Thymus (tissue), 11 donors: ENCODE measurements around the gene MBP. TPM values are rescaled to one million over a fixed set of nuclear protein-coding genes. Genes with fewer than 3 reads are reported as not detected.
"Not testable (repeated sequence)": the region's sequence is repeated elsewhere in the genome, so short reads cannot be mapped to it uniquely, and the experiment has no call there.

Source experiments
- DNase-seq, 9 donors: peaks; one replicate each; pipeline ENCODE4 v3.0.0-alpha.2; 2013; ENCODE audit warnings: low spot score in 9 of 9, low read depth in 6 of 9, missing footprints in 1 of 9
- H3K27ac ChIP-seq, 2 donors: one replicate each; pipeline ENCODE4 v1.5.1; 2013; ENCODE audit warnings: control low read depth in 1 of 2, low read depth in 1 of 2, low read length in 1 of 2, mild to moderate bottlenecking in 1 of 2, moderate library complexity in 1 of 2
- H3K27me3 ChIP-seq, 2 donors: one replicate each; pipeline ENCODE4 v1.5.1; 2013; ENCODE audit warnings: low read length in 1 of 2; ENCODE audit not compliant: control insufficient read depth in 2 of 2, insufficient read depth in 1 of 2
- H3K36me3 ChIP-seq, 2 donors: one replicate each; pipeline ENCODE4 v1.5.1; 2013; ENCODE audit warnings: low read length in 1 of 2, mild to moderate bottlenecking in 1 of 2, moderate library complexity in 1 of 2; ENCODE audit not compliant: control insufficient read depth in 2 of 2, insufficient read depth in 2 of 2
- H3K4me1 ChIP-seq, 2 donors: one replicate each; pipeline ENCODE4 v1.5.1; 2013; ENCODE audit warnings: low read length in 2 of 2; ENCODE audit not compliant: control insufficient read depth in 2 of 2, insufficient read depth in 2 of 2
- H3K4me3 ChIP-seq, 2 donors: one replicate each; pipeline ENCODE4 v1.5.1; 2013; ENCODE audit warnings: low read length in 2 of 2, control low read depth in 1 of 2, mild to moderate bottlenecking in 1 of 2
- H3K9me3 ChIP-seq, 2 donors: one replicate each; pipeline ENCODE4 v1.5.1; 2013; ENCODE audit warnings: low read length in 1 of 2, mild to moderate bottlenecking in 1 of 2; ENCODE audit not compliant: control insufficient read depth in 2 of 2, insufficient read depth in 1 of 2
- WGBS: extraction: QIAGEN DNeasy Blood & Tissue Kit; methylation state at CpG from one replicate; pipeline ENCODE4 v1.1.7; 2013; 5-methylcytosine and 5-hydroxymethylcytosine counted together
- polyA plus RNA-seq: library from polyadenylated mRNA; stranded (reverse); fragments of 200-250 nt; gene quantifications from one replicate; pipeline ENCODE4 v1.2.3, GENCODE V29; 2013
- total RNA-seq: library from RNA; stranded (reverse); fragments of 120-200 nt; gene quantifications from one replicate; pipeline ENCODE4 v1.2.4, GENCODE V29; 2013
- donor health status: healthy.

Gene MBP
- total and polyA plus RNA-seq, 2 donors: 16.1 to 16.3 TPM

DNA sequence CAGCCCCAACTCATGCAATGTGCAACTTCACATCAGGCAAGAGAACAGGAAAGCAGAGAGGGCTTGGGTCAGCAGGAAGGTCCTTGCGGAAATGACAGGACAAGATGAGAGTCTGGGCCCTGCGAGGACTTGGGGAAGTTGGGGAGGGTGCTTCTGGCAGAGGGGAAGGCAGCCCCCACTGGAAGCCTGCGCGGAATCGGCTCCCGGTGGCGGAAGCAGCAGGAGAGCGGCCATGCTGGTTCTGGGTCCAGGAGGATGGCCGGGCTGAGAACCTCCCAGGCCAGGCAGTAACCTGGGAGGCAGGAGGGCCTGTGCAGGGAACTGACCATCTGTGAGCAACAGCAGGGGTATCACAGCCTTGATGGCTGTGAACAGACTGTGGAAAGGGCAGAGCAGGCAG is 112.9 kb downstream of the MBP start:
- H3K9me3 ChIP-seq: no peaks in the 10 kb centered on the region
- no peak overlapping the region for H3K27ac ChIP-seq
- WGBS: 97% methylated on average over 9 of the region's 9 CpGs
- no peaks in the 10 kb centered on the region for H3K4me1 ChIP-seq
- peaks cover 0 to 8% of the 10 kb centered on the region in 2 donors for H3K36me3 ChIP-seq
- H3K27me3 ChIP-seq: no peaks in the 10 kb centered on the region
- no peak overlapping the region for H3K4me3 ChIP-seq
- DNase-seq: no peak

DNA sequence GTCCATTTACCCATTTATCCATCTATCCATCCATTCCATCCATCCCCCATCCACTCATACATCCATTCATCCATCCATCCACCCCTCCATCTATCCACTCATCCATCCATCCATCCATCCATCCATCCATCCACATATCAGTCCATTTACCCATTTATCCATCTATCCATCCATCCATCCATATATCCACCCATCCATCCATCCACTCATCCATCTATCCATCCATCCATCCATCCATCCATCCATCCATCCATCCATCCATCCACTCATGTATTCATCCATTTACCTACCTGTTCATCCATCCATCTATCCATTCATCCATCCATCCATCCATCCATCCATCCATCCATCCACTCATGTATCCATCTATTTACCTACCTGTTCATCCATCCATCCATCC is 113.9 kb downstream of the MBP start:
- not testable (repeated sequence) for H3K9me3 ChIP-seq, H3K27ac ChIP-seq, H3K4me3 ChIP-seq, H3K36me3 ChIP-seq, DNase-seq, H3K4me1 ChIP-seq, H3K27me3 ChIP-seq

DNA sequence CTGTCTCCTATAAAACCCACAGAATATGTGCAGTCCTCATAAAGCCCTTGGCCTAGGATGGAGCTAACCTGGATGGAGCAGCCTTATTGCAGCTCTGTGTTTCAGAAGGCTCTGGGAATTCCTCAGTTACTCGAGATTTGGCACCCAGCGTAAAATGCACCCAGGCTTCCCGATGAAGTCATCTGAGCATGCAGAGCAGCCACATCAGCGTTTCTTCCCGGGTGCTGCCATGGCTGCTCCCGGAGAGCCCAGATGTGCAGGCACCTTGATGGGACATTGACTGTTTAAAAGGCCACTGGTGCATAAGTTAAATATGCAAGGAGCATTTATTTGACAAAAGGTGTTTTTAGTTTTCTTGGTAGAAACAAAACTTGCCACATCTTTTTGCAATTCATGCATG is 115.2 kb downstream of the MBP start:
- Histone ChIP-seq H3K4me3 (no peak overlapping the region), H3K27me3 (no peaks in the 10 kb centered on the region), H3K36me3 (peaks cover 0 to 7% of the 10 kb centered on the region in 2 donors), H3K4me1 (no peaks in the 10 kb centered on the region), H3K27ac (no peak overlapping the region), H3K9me3 (no peaks in the 10 kb centered on the region)
- WGBS: 96% methylated on average over 6 of the region's 6 CpGs
- no peak for DNase-seq

DNA sequence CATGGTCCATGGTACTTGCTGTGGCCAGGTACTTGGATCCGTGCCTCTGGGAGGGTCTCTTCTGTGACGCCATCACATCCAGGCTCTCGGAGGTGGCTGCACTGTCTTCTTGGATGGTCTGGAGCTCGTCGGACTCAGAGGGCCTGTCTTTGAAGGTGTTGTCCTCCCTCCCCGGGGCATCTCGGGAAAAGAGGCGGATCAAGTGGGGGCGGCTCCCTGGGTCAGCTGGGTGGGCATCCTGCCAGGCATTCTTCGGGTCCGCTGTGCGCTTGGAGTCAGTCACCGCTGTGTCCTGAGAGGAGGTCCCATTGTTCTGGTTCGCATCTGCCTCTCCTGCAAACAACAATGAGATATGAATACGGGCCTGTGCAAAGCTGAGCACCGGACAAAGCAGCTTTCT is 115.6 kb downstream of the MBP start:
- H3K27ac ChIP-seq: no peak overlapping the region
- no peaks in the 10 kb centered on the region for H3K4me1 ChIP-seq

DNA sequence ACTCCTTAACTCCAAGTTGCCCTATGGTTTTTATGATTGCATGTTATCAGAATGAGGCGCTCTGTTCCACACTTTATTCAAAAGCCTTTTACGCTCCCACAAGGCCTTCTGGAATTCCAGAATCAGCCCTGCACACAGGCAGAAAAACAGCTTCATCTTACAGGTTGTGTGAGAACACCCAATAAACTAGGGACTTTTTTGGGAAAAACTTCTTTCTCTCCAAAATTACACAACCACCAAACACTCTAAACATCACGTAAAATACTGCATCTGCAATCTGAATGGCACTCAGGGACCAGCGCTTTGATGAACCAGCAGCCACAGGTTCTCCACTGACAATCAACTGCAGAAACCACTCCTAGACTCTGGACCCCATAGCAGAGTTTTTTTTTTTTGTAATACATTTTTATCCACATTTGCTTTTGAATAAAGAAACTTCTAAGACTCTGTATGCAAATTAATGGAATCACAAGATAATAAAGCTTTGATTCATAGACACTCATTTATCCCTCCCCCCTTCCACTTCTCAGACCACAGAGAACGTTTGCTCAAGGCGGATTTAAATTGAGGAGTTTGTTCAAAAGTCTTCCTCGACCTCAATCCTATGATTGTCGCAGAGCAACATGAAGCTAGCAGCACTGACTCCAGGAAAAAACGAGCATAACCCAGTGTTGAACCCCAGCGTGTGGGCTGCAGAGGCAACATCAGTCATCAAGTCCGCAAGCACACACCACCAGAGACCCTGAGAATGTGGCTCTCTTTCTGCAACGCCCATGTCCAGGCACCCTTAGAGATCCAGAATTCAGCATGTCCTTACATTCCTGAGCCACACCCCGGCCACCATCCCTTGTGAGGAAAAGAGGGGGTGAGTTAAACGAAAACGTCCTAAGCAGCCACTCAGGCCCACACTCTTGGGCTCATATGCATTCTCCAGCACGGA is 116.5 kb downstream of the MBP start:
- H3K4me1 ChIP-seq: no peaks in the 10 kb centered on the region
- H3K4me3 ChIP-seq: no peak overlapping the region
- H3K36me3 ChIP-seq: peaks cover 0 to 7% of the 10 kb centered on the region in 2 donors
- WGBS: 97% methylated on average over 16 of the region's 16 CpGs
- no peak for DNase-seq
- no peaks in the 10 kb centered on the region for H3K9me3 ChIP-seq
- H3K27me3 ChIP-seq: no peaks in the 10 kb centered on the region
- H3K27ac ChIP-seq: no peak overlapping the region

More for the DNA sequence above, 115.6 kb downstream of the MBP start:
- Histone ChIP-seq H3K4me3 (no peak overlapping the region), H3K9me3 (no peaks in the 10 kb centered on the region), H3K36me3 (peaks cover 0 to 7% of the 10 kb centered on the region in 2 donors), H3K27me3 (no peaks in the 10 kb centered on the region)
- 94% methylated on average over 16 of the region's 16 CpGs for WGBS
- DNase-seq: no peak

DNA sequence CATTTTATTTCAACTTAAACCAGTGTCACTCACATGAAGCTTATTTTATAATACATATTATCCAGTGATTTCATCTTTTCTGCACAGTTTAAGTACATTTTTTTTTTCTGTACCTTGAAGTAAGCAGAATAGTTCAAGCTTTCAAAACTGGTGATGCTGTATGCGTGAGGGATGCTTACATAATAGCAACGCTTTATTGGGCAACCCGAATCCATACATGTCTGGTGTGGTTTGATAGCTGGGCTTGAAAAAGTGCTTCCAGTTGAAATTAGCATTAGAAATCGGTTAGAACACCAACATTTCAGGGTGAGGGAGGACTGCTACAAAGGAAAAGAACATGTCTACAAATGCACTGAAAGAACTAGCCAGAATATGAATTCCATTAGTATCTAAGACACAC is 117.4 kb downstream of the MBP start:
- Histone ChIP-seq H3K9me3 (no peaks in the 10 kb centered on the region), H3K36me3 (peaks cover 0 to 7% of the 10 kb centered on the region in 2 donors), H3K4me1 (no peaks in the 10 kb centered on the region), H3K27me3 (no peaks in the 10 kb centered on the region), H3K4me3 (no peak overlapping the region), H3K27ac (no peak overlapping the region)
- no peak for DNase-seq
- 95% methylated on average over 4 of the region's 4 CpGs for WGBS

DNA sequence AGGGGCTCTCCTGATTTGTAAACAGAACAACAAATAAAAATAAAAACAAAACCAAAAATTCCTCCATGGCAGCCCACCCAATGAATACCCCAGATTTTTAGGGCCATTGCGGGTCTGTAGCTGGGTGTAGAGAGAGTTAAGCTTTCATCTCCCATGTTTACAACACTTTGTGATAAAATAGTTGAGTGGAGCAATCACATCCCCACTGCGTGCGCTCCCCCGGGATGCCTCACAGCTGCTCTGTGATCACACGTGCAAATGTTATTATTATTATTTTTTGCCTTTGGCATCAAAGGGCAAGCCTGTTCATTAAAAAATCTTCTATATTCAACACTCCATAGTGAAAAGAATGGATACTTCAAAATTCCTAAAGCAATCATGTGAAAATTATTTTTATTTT is 118.0 kb downstream of the MBP start:
- Histone ChIP-seq H3K4me3 (no peak overlapping the region), H3K27ac (no peak overlapping the region), H3K36me3 (peaks cover 0 to 7% of the 10 kb centered on the region in 2 donors), H3K27me3 (no peaks in the 10 kb centered on the region), H3K9me3 (no peaks in the 10 kb centered on the region), H3K4me1 (no peaks in the 10 kb centered on the region)
- WGBS: 97% methylated on average over 5 of the region's 5 CpGs
- DNase-seq: no peak

DNA sequence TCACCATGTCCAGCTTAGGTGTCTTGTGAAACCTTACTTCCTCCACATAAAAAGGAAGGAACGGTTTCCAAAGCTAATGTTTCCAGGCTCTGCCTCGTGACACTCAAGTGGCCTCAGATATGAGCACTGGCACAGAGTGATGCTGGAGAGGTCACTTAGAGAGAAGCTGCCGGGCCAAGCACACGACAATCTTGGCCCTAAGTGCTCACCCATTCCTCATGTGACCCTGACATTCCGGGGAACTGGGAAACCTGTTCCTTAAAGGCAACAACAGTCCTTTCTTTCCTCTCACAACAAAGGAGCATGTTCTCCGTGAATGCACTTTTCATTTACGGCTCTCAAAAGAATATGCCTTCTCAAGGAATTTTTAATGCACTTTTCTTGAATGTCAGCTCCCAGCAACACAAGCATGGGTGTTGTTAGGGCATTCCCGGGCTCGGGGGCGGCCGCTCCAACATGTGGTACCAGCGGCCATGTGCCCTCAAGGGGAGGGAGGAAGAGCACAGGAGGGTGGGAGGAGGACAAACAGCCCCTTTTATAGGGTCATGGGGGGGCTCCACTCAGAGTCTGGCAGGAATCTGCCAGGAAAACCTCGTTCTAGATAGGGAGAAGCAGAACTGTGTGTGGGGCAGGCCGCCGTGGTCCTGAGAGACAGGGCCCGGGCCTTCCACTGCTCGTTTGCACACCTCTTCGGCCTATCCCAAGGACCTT is 118.6 kb downstream of the MBP start:
- DNase-seq: no peak
- no peak overlapping the region for H3K4me3 ChIP-seq
- no peaks in the 10 kb centered on the region for H3K9me3 ChIP-seq
- 95% methylated on average over 18 of the region's 18 CpGs for WGBS
- H3K27me3 ChIP-seq: no peaks in the 10 kb centered on the region
- no peaks in the 10 kb centered on the region for H3K4me1 ChIP-seq
- H3K36me3 ChIP-seq: peaks cover 0 to 7% of the 10 kb centered on the region in 2 donors
- no peak overlapping the region for H3K27ac ChIP-seq

DNA sequence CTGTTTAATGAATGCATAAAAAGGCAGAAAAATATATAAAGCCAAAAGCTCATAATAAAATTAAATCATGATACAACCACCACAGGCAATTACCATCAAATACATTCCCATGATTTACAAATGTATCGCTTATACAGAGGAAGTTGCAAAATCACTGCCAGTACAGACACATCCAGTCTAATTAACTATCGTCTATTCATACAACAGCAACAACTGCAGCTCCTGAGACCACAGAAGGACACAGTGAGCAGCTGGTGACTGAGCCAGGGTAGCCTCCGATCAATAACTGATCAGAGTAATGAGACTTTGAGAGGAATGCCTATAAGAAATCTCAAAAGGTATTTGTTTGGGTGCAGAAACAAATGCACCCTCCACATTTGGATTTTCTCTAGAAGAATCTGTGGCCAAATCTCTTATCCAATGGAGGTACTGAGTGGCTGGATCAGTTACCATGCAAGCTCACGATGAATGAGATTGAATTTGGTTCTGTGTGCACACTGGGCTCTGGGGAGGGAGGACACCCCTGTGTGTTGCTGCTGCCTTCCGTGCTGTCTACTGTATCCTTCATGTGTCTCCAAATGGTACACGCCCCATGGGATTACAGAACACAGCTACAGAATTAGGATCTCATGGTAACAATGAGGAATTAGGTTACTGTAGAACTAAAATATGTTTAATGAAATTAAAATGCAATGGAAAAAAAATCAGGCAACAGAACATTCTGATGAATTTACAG is 119.6 kb downstream of the MBP start:
- peaks cover 0 to 7% of the 10 kb centered on the region in 2 donors for H3K36me3 ChIP-seq
- H3K4me1 ChIP-seq: no peaks in the 10 kb centered on the region
- no peak for DNase-seq

More for the DNA sequence above, 119.6 kb downstream of the MBP start:
- Histone ChIP-seq H3K9me3 (no peaks in the 10 kb centered on the region), H3K27ac (no peak overlapping the region), H3K27me3 (no peaks in the 10 kb centered on the region), H3K4me3 (no peak overlapping the region)
- 95% methylated on average over 6 of the region's 6 CpGs for WGBS
